Smooth muscle cell (in vitro differentiated cells): Measurements from ENCODE around the gene RGS14. TPM values are rescaled to one million over a fixed set of nuclear protein-coding genes. Genes with fewer than 3 reads are reported as not detected.

Source experiments
- DNase-seq: peaks from one replicate; lab custom pipeline; 2025; ENCODE audit not compliant: unreplicated experiment; lab: John Stamatoyannopoulos, UW
- H2AFZ ChIP-seq: fragments of 200-600 bp; sonication (generic); 2 replicates; pipeline ENCODE4 v1.6.0; 2016; ENCODE audit warnings: antibody characterized with exemption, low read depth, mild to moderate bottlenecking
- H3F3A ChIP-seq: fragments of 200-600 bp; sonication (generic); 2 replicates; pipeline ENCODE4 v1.6.0; 2017; ENCODE audit warnings: antibody characterized with exemption, low read depth
- H3K27ac ChIP-seq: fragments of 200-600 bp; sonication (generic); 2 replicates; pipeline ENCODE4 v1.5.1; 2016; ENCODE audit warnings: low read depth, mild to moderate bottlenecking
- H3K27me3 ChIP-seq: fragments of 200-600 bp; sonication (generic); 2 replicates; pipeline ENCODE4 v1.6.1; 2016; ENCODE audit warnings: low read depth, mild to moderate bottlenecking
- H3K36me3 ChIP-seq: fragments of 200-600 bp; sonication (generic); 2 replicates; pipeline ENCODE4 v1.5.1; 2016; ENCODE audit warnings: low read depth
- H3K4me1 ChIP-seq: fragments of 200-600 bp; sonication (generic); 2 replicates; pipeline ENCODE4 v1.5.1; 2016; ENCODE audit warnings: low read depth
- H3K4me2 ChIP-seq: fragments of 200-600 bp; sonication (generic); 2 replicates; pipeline ENCODE4 v1.6.0; 2016; ENCODE audit warnings: mild to moderate bottlenecking
- H3K4me3 ChIP-seq: fragments of 200-600 bp; sonication (generic); 2 replicates; pipeline ENCODE4 v1.5.1; 2016; ENCODE audit warnings: mild to moderate bottlenecking
- H3K79me2 ChIP-seq: fragments of 200-600 bp; sonication (generic); 2 replicates; pipeline ENCODE4 v1.6.0; 2016; ENCODE audit warnings: low read depth, mild to moderate bottlenecking
- H3K9ac ChIP-seq: fragments of 200-600 bp; sonication (generic); 2 replicates; pipeline ENCODE4 v1.6.0; 2016; ENCODE audit warnings: low read depth
- H3K9me3 ChIP-seq: fragments of 200-600 bp; sonication (generic); replicated peaks from 2 replicates; pipeline ENCODE4 v1.5.1; 2016; ENCODE audit warnings: low read depth
- H4K20me1 ChIP-seq: fragments of 200-600 bp; sonication (generic); 2 replicates; pipeline ENCODE4 v1.6.0; 2016; ENCODE audit warnings: low read depth
- CTCF ChIP-seq: fragments of 200-600 bp; sonication (generic); IDR thresholded peaks from 2 replicates; pipeline ENCODE4 v1.5.1; 2017; ENCODE audit warnings: borderline replicate concordance, mild to moderate bottlenecking, antibody characterized with exemption; ENCODE audit not compliant: insufficient read depth, poor library complexity, severe bottlenecking
- WGBS: methylation state at CpG from one replicate; pipeline ENCODE4 v1.1.7; 2016; ENCODE audit warnings: low lambda C conversion rate; 5-methylcytosine and 5-hydroxymethylcytosine counted together
- polyA plus RNA-seq: library from polyadenylated mRNA; unstranded; fragments of >200 nt; fragmentation: Nextera tagmentation; extraction: Ambion mirVana; gene quantifications from 2 replicates; pipeline ENCODE4 v1.2.1, GENCODE V29; 2016
- total RNA-seq: library from RNA; depleted of rRNA; stranded (reverse); fragments of >200 nt; gene quantifications from 2 replicates; pipeline ENCODE4 v1.2.3, GENCODE V29; 2014

Gene RGS14
- total and polyA plus RNA-seq, 2 experiments from 2014 or later = 6.0 to 23.3 TPM

- Histone ChIP-seq H3K79me2 (no peaks in the 10 kb centered on the region), H3K4me1 (peaks cover 4% of the 10 kb centered on the region), H3K4me3 (no peak overlapping the region), H3K27me3 (no peaks in the 10 kb centered on the region), H4K20me1 (no peaks in the 10 kb centered on the region), H3K4me2 (no peak overlapping the region), H3K9ac (no peak overlapping the region), H2AFZ (no peak overlapping the region), H3K9me3 (no peaks in the 10 kb centered on the region), H3K36me3 (no peaks in the 10 kb centered on the region), H3F3A (no peaks in the 10 kb centered on the region), H3K27ac (no peak overlapping the region)
- WGBS = 84% methylated on average over 6 of the region's 6 CpGs
- no peak for TF ChIP-seq CTCF
- no peak for DNase-seq
These were observed 63.5 kb downstream of the RGS14 start for GRCh38 chr5:177421062-177421798.

Other genes starting within 250 kb of the RGS14 start
- 38.2 and 45.2 TPM in 2 replicates for gene NSD1, start 224.2 kb upstream of the RGS14 start, total RNA-seq
- 22.6 and 34.0 TPM in 2 replicates for gene NSD1, start 224.2 kb upstream of the RGS14 start, polyA plus RNA-seq
- gene RAB24, start 54.2 kb upstream of the RGS14 start, total RNA-seq = 15.3 and 41.8 TPM in 2 replicates
- 46.4 and 49.5 TPM in 2 replicates for gene RAB24, start 54.2 kb upstream of the RGS14 start, polyA plus RNA-seq
- gene PRELID1, start 54.1 kb upstream of the RGS14 start, total RNA-seq = 132 and 197 TPM in 2 replicates
- 264 and 268 TPM in 2 replicates for gene PRELID1, start 54.1 kb upstream of the RGS14 start, polyA plus RNA-seq
- 8.6 and 16.9 TPM in 2 replicates for gene MXD3, start 46.0 kb upstream of the RGS14 start, total RNA-seq
- gene MXD3, start 46.0 kb upstream of the RGS14 start, polyA plus RNA-seq = 14.9 and 15.6 TPM in 2 replicates
- gene LMAN2, start 6.3 kb upstream of the RGS14 start, total RNA-seq = 178 and 241 TPM in 2 replicates
- 236 and 253 TPM in 2 replicates for gene LMAN2, start 6.3 kb upstream of the RGS14 start, polyA plus RNA-seq
- gene SLC34A1, start 26.5 kb downstream of the RGS14 start, total RNA-seq = not detected in 2 replicates
- gene SLC34A1, start 26.5 kb downstream of the RGS14 start, polyA plus RNA-seq = not detected in 2 replicates
- not detected in 2 replicates for gene PFN3, start 42.7 kb downstream of the RGS14 start, total RNA-seq
- gene PFN3, start 42.7 kb downstream of the RGS14 start, polyA plus RNA-seq = not detected in 2 replicates
- gene F12, start 51.6 kb downstream of the RGS14 start, total RNA-seq = 1.8 and 3.6 TPM in 2 replicates
- 10.4 and 15.0 TPM in 2 replicates for gene F12, start 51.6 kb downstream of the RGS14 start, polyA plus RNA-seq
- gene GRK6, start 68.8 kb downstream of the RGS14 start, total RNA-seq = 13.3 and 20.8 TPM in 2 replicates
- 28.5 and 33.8 TPM in 2 replicates for gene GRK6, start 68.8 kb downstream of the RGS14 start, polyA plus RNA-seq
- gene PRR7, start 88.9 kb downstream of the RGS14 start, total RNA-seq = 6.5 and 6.7 TPM in 2 replicates
- gene PRR7, start 88.9 kb downstream of the RGS14 start, polyA plus RNA-seq = 31.9 and 33.6 TPM in 2 replicates
- gene DBN1, start 115.7 kb downstream of the RGS14 start, total RNA-seq = 116 and 121 TPM in 2 replicates
- gene DBN1, start 115.7 kb downstream of the RGS14 start, polyA plus RNA-seq = 194 and 202 TPM in 2 replicates
- 172 and 235 TPM in 2 replicates for gene PDLIM7, start 139.7 kb downstream of the RGS14 start, total RNA-seq
- 511 and 635 TPM in 2 replicates for gene PDLIM7, start 139.7 kb downstream of the RGS14 start, polyA plus RNA-seq
- gene DOK3, start 151.9 kb downstream of the RGS14 start, total RNA-seq = 0.58 and 1.5 TPM in 2 replicates
- 1.4 and 3.5 TPM in 2 replicates for gene DOK3, start 151.9 kb downstream of the RGS14 start, polyA plus RNA-seq
- 77.2 and 90.0 TPM in 2 replicates for gene DDX41, start 159.0 kb downstream of the RGS14 start, total RNA-seq
- gene DDX41, start 159.0 kb downstream of the RGS14 start, polyA plus RNA-seq = 72.5 and 80.4 TPM in 2 replicates
- 28.3 and 36.5 TPM in 2 replicates for gene FAM193B, start 196.6 kb downstream of the RGS14 start, total RNA-seq
- 42.8 and 58.2 TPM in 2 replicates for gene FAM193B, start 196.6 kb downstream of the RGS14 start, polyA plus RNA-seq
- 211 and 224 TPM in 2 replicates for gene TMED9, start 234.3 kb downstream of the RGS14 start, total RNA-seq
- gene TMED9, start 234.3 kb downstream of the RGS14 start, polyA plus RNA-seq = 611 and 662 TPM in 2 replicates
- gene B4GALT7, start 242.2 kb downstream of the RGS14 start, total RNA-seq = 34.6 and 41.5 TPM in 2 replicates
- 55.8 and 72.8 TPM in 2 replicates for gene B4GALT7, start 242.2 kb downstream of the RGS14 start, polyA plus RNA-seq